Lung microvascular endothelial cell (primary cell): ENCODE results near the gene GPR152. TPM values are rescaled to one million over a fixed set of nuclear protein-coding genes. Genes with fewer than 3 reads are reported as not detected.

ENCODE experiments used
- DNase-seq, 2 donors: peaks; one replicate each; pipeline versions ENCODE4 v3.0.0 to v3.0.0-alpha.2; 2010; ENCODE audit warnings: low read depth in 2 of 2
- total RNA-seq: library from RNA; depleted of rRNA; stranded (reverse); fragments of >200 nt; gene quantifications from 2 replicates; pipeline ENCODE4 v1.2.1, GENCODE V29; 2014

Gene GPR152
- total RNA-seq, 1 donor from 2014 or later, result not detected

DNA sequence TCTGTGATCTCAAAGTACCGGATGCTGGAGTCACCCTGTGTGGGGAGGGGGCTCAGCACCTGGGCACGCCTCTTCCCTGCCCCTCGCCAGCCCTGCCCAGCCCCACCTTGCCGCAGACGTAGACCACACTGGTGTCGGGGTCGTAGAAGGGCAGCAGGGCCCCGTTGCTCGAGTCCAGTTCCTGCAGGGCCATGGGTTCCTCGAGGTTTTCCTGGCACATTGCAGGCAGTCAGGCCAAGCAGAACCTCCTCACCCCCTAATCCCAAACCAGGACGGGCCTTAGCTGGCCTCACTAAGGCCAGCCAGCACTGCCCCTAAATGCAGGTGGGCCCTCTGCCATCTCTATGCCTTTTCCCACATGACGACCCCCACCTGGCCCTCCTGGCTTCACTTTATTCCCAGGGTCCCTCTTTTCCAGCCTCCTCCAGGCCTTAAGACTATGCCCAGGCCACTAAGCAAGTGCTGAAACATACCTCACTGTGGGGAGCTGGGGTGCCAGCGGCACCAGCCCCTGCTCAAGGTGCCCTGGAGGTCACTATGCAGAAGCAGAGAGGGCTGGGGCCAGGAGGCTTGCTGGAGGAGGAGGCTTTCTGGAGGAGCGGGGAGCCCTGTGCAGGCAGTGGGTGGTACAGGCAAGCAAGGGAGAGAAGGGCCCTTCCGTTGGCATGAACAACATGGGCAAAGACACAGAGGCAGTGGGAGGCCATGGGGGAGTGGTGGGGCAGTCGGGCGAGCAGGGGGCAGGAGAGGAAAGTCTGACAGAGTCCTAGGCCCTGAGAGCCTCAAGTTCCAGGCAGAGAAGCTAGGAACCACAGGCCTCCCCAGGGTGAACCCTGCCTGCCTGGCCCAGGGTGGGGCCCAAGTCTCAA is 12.1 kb downstream of the GPR152 start:
- DNase-seq, result no peak

DNA sequence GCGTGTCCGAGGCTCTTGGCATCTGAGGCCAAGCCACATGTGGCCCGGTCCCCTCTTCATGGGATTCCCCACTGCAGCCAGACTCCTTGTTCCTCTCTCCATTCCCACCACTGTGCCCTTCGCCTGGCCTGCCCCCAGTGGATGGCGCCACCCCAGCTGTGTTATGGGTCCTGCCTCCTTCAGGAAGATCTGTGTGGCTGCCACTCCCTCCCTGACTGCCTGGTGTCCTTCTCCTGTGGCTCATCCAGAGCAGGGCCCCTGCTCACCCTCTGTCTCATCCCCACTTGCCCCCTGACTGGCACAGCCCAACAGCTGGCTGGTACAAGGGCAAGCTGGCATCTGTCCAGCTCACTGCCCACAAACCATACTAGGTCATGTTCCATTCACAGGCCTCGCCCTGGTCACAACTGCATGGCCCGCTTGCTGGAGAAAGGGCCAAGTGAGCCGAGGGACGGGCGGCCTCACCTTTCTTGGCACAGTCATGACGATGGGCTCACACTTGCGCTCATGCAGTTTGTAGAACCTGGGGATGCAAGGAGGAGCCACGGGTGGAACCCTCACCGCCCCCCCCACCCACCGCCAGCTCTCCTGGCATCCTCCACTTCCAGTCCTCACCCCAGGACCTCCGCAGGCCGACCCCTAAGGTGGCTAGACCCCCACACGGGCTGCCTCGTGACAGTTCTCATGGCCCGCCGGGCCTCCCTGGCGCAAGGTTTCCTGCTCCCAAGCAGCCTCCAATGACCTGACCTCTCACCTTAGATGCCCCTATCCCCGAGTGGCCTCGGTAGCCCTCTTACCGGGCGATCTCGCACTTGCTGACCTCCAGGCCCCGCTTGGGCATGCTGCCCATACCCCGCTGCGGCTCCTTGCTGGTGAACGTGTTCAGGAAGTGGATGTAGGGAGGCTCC is 13.0 kb downstream of the GPR152 start:
- peak; percentile 34 for DNase-seq

- no peak for DNase-seq
Measured at GRCh38 chr11:67438158-67438902, 14.2 kb downstream of the GPR152 start.

GRCh38 chr11:67437809-67438157 is 14.7 kb downstream of the GPR152 start:
- DNase-seq, result no peak

DNA sequence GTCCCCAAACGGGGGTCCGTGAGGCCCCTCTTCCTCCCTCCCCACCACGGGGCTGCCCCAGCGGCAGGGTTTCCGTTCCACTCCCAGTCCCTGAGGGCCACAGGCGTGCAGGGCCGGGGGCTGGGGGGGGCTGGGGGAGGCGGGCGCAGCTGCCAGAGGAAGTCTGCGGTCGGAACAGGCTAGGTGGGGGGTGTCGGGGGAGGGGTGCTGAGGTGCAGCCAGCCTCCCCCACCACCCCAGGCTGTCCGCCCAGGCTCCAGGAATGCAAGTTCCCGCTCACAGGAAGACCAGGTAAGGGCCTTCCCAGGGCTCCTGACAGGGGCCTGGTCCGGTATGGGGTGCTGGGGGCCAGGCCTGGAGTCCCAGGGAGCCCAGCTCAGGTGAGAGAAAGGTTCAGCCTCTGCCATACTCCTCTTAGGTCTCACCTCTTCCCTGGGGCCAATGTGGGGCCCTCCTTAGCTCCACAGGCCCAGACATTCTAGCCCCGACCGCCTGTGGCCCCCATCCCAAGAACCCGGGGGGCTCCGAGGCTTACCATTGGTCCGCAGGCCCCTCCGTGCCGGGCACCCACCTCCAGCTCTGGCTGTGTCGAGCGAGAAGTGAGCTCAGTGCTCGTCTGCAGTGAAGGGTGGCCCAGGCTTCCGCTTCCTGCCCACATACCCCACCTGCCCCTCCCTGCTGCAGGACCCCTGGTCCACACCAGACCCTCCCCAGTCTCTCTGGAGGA is 15.3 kb downstream of the GPR152 start, which contains the start of gene PTPRCAP:
PTPRCAP (minus strand) TSS at position 601 of the 727 bp plus-strand sequence; CDS start at position 538, 63 bp downstream.
- no peak for DNase-seq

- DNase-seq, result no peak
Measured at GRCh38 chr11:67436459-67437081, 16.0 kb downstream of the GPR152 start.

DNA sequence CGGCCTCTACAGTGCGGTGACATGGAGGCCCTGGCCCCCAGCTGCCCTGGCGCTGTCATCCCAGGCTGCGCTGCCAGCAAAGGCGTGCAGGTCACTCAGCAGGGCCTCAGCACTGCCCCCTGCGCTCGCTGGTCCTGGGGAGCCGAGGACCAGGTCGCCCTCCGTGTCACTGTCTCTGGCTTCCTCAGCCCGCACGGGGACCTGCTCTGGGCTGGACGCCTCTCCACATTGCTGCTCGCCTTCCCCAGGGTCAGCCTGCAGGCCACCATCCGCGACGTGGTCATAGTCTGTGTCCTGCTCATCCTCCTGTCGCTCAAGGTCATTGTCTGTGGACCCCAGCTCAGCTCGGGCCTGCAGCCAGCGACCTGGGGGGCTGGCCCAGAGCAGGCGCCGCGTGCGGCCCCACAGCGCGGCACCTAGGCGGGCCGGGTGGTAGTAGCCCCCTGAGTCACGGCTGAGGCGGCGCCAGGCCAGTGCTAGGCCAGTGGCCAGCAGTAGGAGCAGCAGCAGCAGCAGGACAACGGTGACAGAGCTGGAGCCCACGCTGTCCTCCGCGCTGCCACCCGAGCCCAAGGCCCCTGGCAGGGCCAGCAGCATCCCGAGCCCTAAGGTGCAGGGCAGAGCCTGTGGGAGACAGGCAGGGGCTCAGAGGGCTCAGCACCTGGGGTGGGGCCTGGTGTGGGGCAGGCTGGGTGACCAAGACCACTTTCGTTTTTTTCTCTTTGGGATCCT is 16.6 kb downstream of the GPR152 start:
- DNase-seq, result no peak

GRCh38 chr11:67435031-67435726 is 17.4 kb downstream of the GPR152 start:
- no peak for DNase-seq

GRCh38 chr11:67434395-67434881 is 18.1 kb downstream of the GPR152 start:
- DNase-seq, result no peak

GRCh38 chr11:67433536-67434394 is 18.8 kb downstream of the GPR152 start:
- DNase-seq, result no peak

DNA sequence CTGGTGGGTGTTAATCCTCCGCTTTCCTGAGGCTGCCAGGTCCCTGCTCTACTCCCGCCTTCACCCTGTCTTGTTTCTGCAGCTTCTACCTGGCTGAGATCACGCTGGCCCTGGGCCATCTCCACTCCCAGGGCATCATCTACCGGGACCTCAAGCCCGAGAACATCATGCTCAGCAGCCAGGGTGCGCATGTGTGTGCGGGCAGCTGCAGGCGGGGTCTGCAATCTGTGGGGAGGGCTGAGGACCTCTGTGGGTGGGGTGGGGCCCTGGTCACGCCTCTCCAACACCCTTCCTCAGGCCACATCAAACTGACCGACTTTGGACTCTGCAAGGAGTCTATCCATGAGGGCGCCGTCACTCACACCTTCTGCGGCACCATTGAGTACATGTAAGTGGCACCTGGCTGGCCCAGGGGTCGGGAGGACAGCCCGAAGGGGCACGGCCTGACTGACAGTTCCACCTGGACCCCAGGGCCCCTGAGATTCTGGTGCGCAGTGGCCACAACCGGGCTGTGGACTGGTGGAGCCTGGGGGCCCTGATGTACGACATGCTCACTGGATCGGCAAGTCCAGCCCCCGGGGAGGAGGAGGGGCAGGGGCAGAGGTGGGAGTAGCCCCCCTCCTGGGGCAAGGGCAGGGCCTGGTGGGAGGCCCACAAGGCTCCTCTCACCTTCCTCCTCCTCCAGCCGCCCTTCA is 19.7 kb downstream of the GPR152 start:
- DNase-seq, result no peak

- DNase-seq, result no peak
Measured at GRCh38 chr11:67431346-67432249, 20.9 kb downstream of the GPR152 start.

DNA sequence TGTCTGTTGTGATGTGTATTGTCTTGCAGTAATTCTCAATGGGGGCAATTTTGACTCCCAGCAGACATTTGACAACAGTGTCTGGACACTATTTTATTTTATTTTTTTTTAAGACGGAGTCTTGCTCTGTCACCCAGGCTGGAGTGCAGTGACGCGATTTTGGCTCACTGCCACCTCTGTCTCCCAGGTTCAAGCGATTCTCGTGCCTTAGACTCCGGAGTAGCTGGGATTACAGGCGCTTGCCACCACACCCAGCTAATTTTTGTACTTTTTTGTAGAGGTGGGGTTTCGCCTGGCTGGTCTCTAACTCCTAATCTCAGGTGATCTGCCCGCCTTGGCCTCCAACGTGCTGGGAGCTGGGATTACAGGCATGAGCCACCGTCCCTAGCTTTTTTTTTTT is 22.8 kb downstream of the GPR152 start:
- DNase-seq, result no peak

DNA sequence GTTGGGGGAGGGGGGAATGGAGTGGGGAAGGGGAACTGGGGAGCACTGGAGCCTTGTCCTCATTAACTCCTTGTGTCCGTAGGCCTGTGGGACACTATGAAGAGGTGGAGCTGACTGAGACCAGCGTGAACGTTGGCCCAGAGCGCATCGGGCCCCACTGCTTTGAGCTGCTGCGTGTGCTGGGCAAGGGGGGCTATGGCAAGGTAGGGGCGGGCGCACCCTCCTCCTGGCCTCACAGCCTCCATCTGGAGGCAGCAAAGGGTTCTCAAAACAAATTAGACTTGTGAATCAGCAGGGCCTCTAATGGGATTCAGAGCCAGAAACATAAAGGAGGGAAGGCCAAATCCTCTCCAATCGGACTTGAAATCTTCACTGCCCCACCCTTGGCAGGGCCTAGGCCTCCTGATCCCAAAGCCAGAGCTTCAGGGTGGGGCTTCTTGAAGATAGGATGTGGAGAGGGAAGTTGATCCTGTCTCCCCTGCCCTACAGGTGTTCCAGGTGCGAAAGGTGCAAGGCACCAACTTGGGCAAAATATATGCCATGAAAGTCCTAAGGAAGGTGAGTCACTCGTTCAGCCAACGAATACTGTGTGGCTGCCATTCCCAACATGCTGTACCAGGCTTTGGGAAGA is 23.4 kb downstream of the GPR152 start:
- no peak for DNase-seq

DNA sequence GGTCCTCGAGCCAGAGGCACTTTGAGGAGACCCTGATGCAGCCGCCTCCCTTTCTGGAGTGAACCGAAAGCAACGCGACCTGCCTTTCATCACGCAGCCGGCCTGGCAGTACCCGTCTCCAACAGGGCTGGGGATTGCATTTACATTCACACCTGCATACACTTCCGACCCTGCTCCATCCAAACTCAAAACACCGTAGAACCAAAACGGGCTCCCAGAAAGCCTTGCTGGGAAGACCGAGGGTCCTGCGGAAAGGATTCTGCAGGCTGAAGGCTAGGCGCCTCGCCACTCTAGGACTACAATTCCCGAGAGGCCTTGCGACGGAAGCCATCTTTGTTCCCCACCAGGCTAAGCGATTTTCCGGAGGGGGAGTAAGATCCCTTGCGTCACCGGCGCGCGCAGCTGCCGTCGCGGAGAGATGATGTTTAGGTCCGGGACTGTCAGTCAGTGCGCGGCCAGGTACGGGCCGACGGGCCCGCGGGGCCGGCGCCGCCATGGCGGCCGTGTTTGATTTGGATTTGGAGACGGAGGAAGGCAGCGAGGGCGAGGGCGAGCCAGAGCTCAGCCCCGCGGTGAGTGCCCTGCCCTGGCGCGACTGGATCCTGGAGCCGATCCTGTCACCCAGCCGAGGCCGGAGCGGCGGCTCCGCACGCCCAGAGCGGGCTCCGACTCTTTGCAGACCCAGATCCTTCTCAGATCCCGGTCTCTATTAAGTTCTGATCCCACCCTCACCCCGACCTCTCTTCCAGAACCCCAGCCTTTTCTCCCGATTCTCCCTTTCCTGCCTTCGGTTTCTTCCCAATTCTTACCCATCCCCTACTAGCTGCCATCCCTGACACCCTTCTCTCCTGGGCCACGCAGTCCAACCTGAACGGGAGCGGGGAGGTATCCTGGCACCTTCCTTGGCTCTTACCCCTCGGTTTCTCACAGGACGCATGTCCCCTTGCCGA is 24.2 kb downstream of the GPR152 start, which contains the start of gene RPS6KB2:
RPS6KB2 (plus strand) TSS at position 443 of the 950 bp plus-strand sequence; CDS start at position 495, 52 bp downstream.
- peak; percentile 98 to 99 for DNase-seq
